Naive thymus-derived CD4-positive, alpha-beta T cell (primary cell): Measurements from ENCODE around the gene CD300LB. TPM values are rescaled to one million over a fixed set of nuclear protein-coding genes. Genes with fewer than 3 reads are reported as not detected.
A peak's percentile ranks its signal among the peaks of the same experiment; 100 is the strongest.

Experiments
- ATAC-seq: fragments of 150-1000 bp; cut with Tn5 transposase; 2 replicates; pipeline ENCODE4 v1.10.0; 2021; ENCODE audit warnings: mild to moderate bottlenecking, moderate library complexity
- CTCF ChIA-PET: fragments of 350-600 bp; sonication (Branson Sonifier 250); formaldehyde crosslinking; loops from one replicate; lab custom pipeline; 2021; ENCODE audit warnings: antibody characterized with exemption; lab: Charles Lee
- POLR2A ChIA-PET: fragments of 350-600 bp; sonication (Branson Sonifier 250); formaldehyde crosslinking; loops from one replicate; lab custom pipeline; 2021; ENCODE audit warnings: antibody characterized with exemption, inconsistent platforms; lab: Charles Lee
- DNase-seq, 9 donors: peaks; one replicate each; pipeline versions ENCODE4 v3.0.0 to v3.0.0-alpha.2; 2020 to 2022; ENCODE audit warnings: mixed read lengths in 1 of 9
- H3K27ac ChIP-seq: one replicate; pipeline ENCODE4 v1.7.0; 2013; ENCODE audit warnings: mild to moderate bottlenecking, low read depth, low read length, moderate library complexity
- H3K27me3 ChIP-seq, 2 donors: one replicate each; pipeline ENCODE4 v1.7.0; 2013; ENCODE audit warnings: low read length in 2 of 2, mild to moderate bottlenecking in 2 of 2, moderate library complexity in 2 of 2; ENCODE audit not compliant: control insufficient read depth in 2 of 2, insufficient read depth in 2 of 2
- H3K36me3 ChIP-seq, 3 experiments: 1 replicate in 2 of 3; 2 replicates in 1 of 3; pipeline ENCODE4 v1.7.0; 2013; ENCODE audit warnings: low read length in 3 of 3, mild to moderate bottlenecking in 3 of 3, moderate library complexity in 1 of 3; ENCODE audit not compliant: insufficient read depth in 3 of 3, control insufficient read depth in 2 of 3
- H3K4me1 ChIP-seq, 2 donors: one replicate each; pipeline ENCODE4 v1.7.0; 2013; ENCODE audit warnings: low read length in 2 of 2, mild to moderate bottlenecking in 2 of 2, moderate library complexity in 1 of 2; ENCODE audit not compliant: control insufficient read depth in 2 of 2, insufficient read depth in 2 of 2
- H3K4me3 ChIP-seq: 2 replicates; pipeline ENCODE4 v1.7.0; 2013; ENCODE audit warnings: mild to moderate bottlenecking, low read length
- H3K9me3 ChIP-seq, 3 experiments: 1 replicate in 2 of 3; 2 replicates in 1 of 3; pipeline ENCODE4 v1.7.0; 2013; ENCODE audit warnings: low read length in 3 of 3; ENCODE audit not compliant: control insufficient read depth in 2 of 3
- H3K27ac Mint-ChIP-seq, 9 donors: one replicate each; pipeline ENCODE4 v1.8.0; 2020 to 2022; ENCODE audit warnings: mixed read lengths in 9 of 9, mild to moderate bottlenecking in 8 of 9, moderate library complexity in 5 of 9, inconsistent platforms in 2 of 9
- H3K27me3 Mint-ChIP-seq, 5 donors: one replicate each; pipeline ENCODE4 v1.8.0; 2021 to 2022; ENCODE audit warnings: mixed read lengths in 5 of 5, mild to moderate bottlenecking in 1 of 5
- H3K36me3 Mint-ChIP-seq, 5 donors: one replicate each; pipeline ENCODE4 v1.8.0; 2020 to 2022; ENCODE audit warnings: mixed read lengths in 5 of 5, mild to moderate bottlenecking in 3 of 5, inconsistent platforms in 1 of 5
- H3K4me1 Mint-ChIP-seq, 7 donors: one replicate each; pipeline ENCODE4 v1.8.0; 2020 to 2022; ENCODE audit warnings: mixed read lengths in 7 of 7, mild to moderate bottlenecking in 3 of 7, inconsistent platforms in 1 of 7
- H3K4me3 Mint-ChIP-seq, 10 donors: one replicate each; pipeline ENCODE4 v1.8.0; 2020 to 2022; ENCODE audit warnings: mild to moderate bottlenecking in 10 of 10, mixed read lengths in 10 of 10, moderate library complexity in 6 of 10, inconsistent platforms in 2 of 10
- H3K9me3 Mint-ChIP-seq, 11 donors: one replicate each; pipeline ENCODE4 v1.8.0; 2020 to 2022; ENCODE audit warnings: mixed read lengths in 11 of 11, mild to moderate bottlenecking in 4 of 11, inconsistent platforms in 1 of 11, moderate library complexity in 1 of 11
- intact Hi-C, 2 donors: fragments of 100-400 bp; cut with micrococcal nuclease; formaldehyde crosslinking; loops; one replicate each; pipeline ENCODE4 v1.15.1; 2023
- polyA plus RNA-seq, 2 donors: library from polyadenylated mRNA; unstranded; fragments of 300-500 nt; fragmentation: Illumina TruSeq; gene quantifications; one replicate each; pipeline ENCODE4 v1.2.3, GENCODE V29; 2021
- total RNA-seq, 6 experiments: library from RNA in 5 of 6; stranded (reverse) in 5 of 6; gene quantifications; 1 replicate in 5 of 6; 2 replicates in 1 of 6; pipeline ENCODE4 v1.2.3 and lab custom pipeline; 2021 to 2026

The CD300LB gene
- total and polyA plus RNA-seq, 7 experiments from 2014 or later, result 0.27 to 23.9 (median 2.0) TPM; not detected in 3

DNA sequence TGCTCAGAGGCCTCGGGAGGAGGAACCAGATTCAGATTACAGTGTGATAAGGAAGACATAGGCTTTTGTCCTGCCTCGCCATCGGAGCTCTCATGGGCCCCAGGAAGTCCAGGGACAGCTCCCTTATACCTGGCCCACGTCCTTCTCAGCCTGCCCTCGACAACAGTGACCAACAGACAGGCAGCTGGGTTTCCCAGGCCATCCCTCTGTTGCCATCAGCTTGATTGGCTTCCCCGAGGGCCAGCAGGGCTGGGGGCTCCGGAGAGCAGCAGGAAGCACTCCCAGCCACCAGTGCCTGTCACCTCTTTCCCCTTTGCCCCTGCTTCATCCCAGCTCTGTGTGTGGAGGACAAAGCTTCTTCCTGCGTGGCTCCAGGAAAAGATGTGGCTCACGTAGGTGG, 47.2 kb downstream of the CD300LB start:
- no peaks in the 10 kb centered on the region for H3K27me3 ChIP-seq
- H3K9me3 ChIP-seq, result no peaks in the 10 kb centered on the region
- peaks cover 0 to 3% (median 0%) of the 10 kb centered on the region in 11 donors for H3K9me3 Mint-ChIP-seq
- H3K27me3 Mint-ChIP-seq, result no peaks in the 10 kb centered on the region
- ATAC-seq, result no peak
- ChIA-PET POLR2A (no interaction called here), CTCF (no interaction called here)
- H3K4me1 ChIP-seq, result peaks cover 14 to 15% of the 10 kb centered on the region in 2 donors
- peaks cover 0 to 58% (median 5%) of the 10 kb centered on the region in 5 donors for H3K36me3 Mint-ChIP-seq
- H3K27ac ChIP-seq, result no peak overlapping the region
- H3K27ac Mint-ChIP-seq, result no peak overlapping the region
- H3K36me3 ChIP-seq, result no peaks in the 10 kb centered on the region
- DNase-seq, result no peak
- no peak overlapping the region for H3K4me3 ChIP-seq
- intact Hi-C loops, result no loop called here
- peaks cover 17 to 38% (median 21%) of the 10 kb centered on the region in 7 donors for H3K4me1 Mint-ChIP-seq
- H3K4me3 Mint-ChIP-seq, result no peak overlapping the region

DNA sequence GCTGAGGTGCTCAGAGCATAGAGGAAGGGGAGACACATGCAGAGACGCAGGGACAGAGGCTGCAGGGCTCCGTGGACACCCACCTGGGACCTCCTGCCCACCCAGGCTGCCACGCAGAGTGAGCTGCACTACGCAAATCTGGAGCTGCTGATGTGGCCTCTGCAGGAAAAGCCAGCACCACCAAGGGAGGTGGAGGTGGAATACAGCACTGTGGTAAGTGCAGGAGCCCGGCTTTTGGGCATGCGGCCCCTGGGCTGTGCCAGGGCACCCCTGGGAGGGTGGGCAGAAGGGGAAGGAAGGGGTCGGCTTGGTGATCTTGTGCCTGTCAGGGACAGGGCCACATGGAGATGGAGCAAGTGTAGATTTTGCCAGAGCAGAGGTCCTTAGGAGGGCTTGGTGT, 49.7 kb downstream of the CD300LB start:
- no peak for ATAC-seq
- Mint-ChIP-seq H3K4me1 (peaks cover 30 to 51% (median 39%) of the 10 kb centered on the region in 7 donors), H3K9me3 (peaks cover 0 to 3% (median 0%) of the 10 kb centered on the region in 11 donors), H3K27me3 (no peaks in the 10 kb centered on the region), H3K27ac (peak overlapping the region in 4 of 9 donors; percentile 42 to 82 (median 78)), H3K4me3 (no peak overlapping the region), H3K36me3 (peaks cover 0 to 62% (median 5%) of the 10 kb centered on the region in 5 donors)
- no peaks in the 10 kb centered on the region for H3K9me3 ChIP-seq
- intact Hi-C loops, result no loop called here
- H3K36me3 ChIP-seq, result no peaks in the 10 kb centered on the region
- H3K27me3 ChIP-seq, result no peaks in the 10 kb centered on the region
- CTCF ChIA-PET, result interaction anchor here (0.6 to 1.2 kb wide), 2 partner anchors 112 to 283 kb away, joined by 3 to 4 read pairs; no protein-coding TSS in a partner anchor
- POLR2A ChIA-PET, result no interaction called here
- no peak for DNase-seq
- no peak overlapping the region for H3K27ac ChIP-seq
- H3K4me1 ChIP-seq, result peaks cover 28 to 37% of the 10 kb centered on the region in 2 donors
- no peak overlapping the region for H3K4me3 ChIP-seq

GRCh38 chr17:74480290-74480689, 51.0 kb downstream of the CD300LB start:
- peaks cover 28 to 41% of the 10 kb centered on the region in 2 donors for H3K4me1 ChIP-seq
- H3K9me3 Mint-ChIP-seq, result peaks cover 0 to 14% (median 6%) of the 10 kb centered on the region in 11 donors
- ATAC-seq (no peak), DNase-seq (no peak)
- H3K4me3 ChIP-seq, result no peak overlapping the region
- H3K4me1 Mint-ChIP-seq, result peaks cover 30 to 60% (median 41%) of the 10 kb centered on the region in 7 donors
- H3K36me3 Mint-ChIP-seq, result peaks cover 0 to 70% (median 12%) of the 10 kb centered on the region in 5 donors
- CTCF ChIA-PET, result interaction anchor here (0.6 to 1.6 kb wide), 3 partner anchors 16 to 101 kb away, joined by 3 to 12 read pairs (median 6); no protein-coding TSS in a partner anchor
- H3K9me3 ChIP-seq, result peaks cover 0 to 10% (median 6%) of the 10 kb centered on the region in 3 experiments
- H3K27me3 Mint-ChIP-seq, result no peaks in the 10 kb centered on the region
- POLR2A ChIA-PET, result interaction anchor here (0.7 kb wide), 1 partner anchor 16 kb away, joined by 3 read pairs; no protein-coding TSS in a partner anchor
- no peaks in the 10 kb centered on the region for H3K27me3 ChIP-seq
- peak overlapping the region in 3 of 10 donors; percentile 25 to 79 (median 59) for H3K4me3 Mint-ChIP-seq
- H3K36me3 ChIP-seq, result peaks cover 0 to 4% (median 3%) of the 10 kb centered on the region in 3 experiments
- intact Hi-C loops, result no loop called here
- H3K27ac ChIP-seq, result no peak overlapping the region
- peak overlapping the region in 4 of 9 donors; percentile 73 to 84 (median 78) for H3K27ac Mint-ChIP-seq

- Histone ChIP-seq H3K9me3 (peaks cover 0 to 10% (median 6%) of the 10 kb centered on the region in 3 experiments), H3K27me3 (no peaks in the 10 kb centered on the region), H3K36me3 (peaks cover 0 to 4% (median 3%) of the 10 kb centered on the region in 3 experiments), H3K4me1 (peaks cover 42 to 57% of the 10 kb centered on the region in 2 donors), H3K4me3 (peak overlapping the region; percentile 25), H3K27ac (peak overlapping the region; percentile 3)
- Mint-ChIP-seq H3K4me1 (peaks cover 34 to 75% (median 56%) of the 10 kb centered on the region in 7 donors), H3K9me3 (peaks cover 0 to 27% (median 8%) of the 10 kb centered on the region in 11 donors), H3K27ac (peak overlapping the region; percentile 66 to 92 (median 79)), H3K36me3 (peaks cover 0 to 77% (median 22%) of the 10 kb centered on the region in 5 donors), H3K4me3 (peak overlapping the region; percentile 20 to 79 (median 64)), H3K27me3 (no peaks in the 10 kb centered on the region)
- peak in 5 of 9 donors; percentile 16 to 58 (median 52) for DNase-seq
- ATAC-seq, result peak; percentile 79
- POLR2A ChIA-PET, result no interaction called here
- intact Hi-C loops, result loop anchor here in 1 of 2 donors (1.0 kb wide), 1 partner anchor 11 kb away; no protein-coding TSS in a partner anchor
- CTCF ChIA-PET, result interaction anchor here (0.9 to 1.6 kb wide), 5 partner anchors 14 to 31 kb away, joined by 3 to 12 read pairs (median 3); no protein-coding TSS in a partner anchor
Measured at GRCh38 chr17:74478420-74479100, 52.7 kb downstream of the CD300LB start.

- no peak overlapping the region for H3K27ac ChIP-seq
- Mint-ChIP-seq H3K4me3 (no peak overlapping the region), H3K4me1 (peaks cover 36 to 80% (median 64%) of the 10 kb centered on the region in 7 donors), H3K9me3 (peaks cover 0 to 28% (median 8%) of the 10 kb centered on the region in 11 donors), H3K36me3 (peaks cover 0 to 85% (median 22%) of the 10 kb centered on the region in 5 donors), H3K27ac (peak overlapping the region in 5 of 9 donors; percentile 28 to 84 (median 41)), H3K27me3 (no peaks in the 10 kb centered on the region)
- H3K36me3 ChIP-seq, result peaks cover 0 to 4% (median 3%) of the 10 kb centered on the region in 3 experiments
- no peaks in the 10 kb centered on the region for H3K27me3 ChIP-seq
- peaks cover 45 to 68% of the 10 kb centered on the region in 2 donors for H3K4me1 ChIP-seq
- H3K4me3 ChIP-seq, result no peak overlapping the region
- POLR2A ChIA-PET, result no interaction called here
- CTCF ChIA-PET, result interaction anchor here (0.9 to 1.4 kb wide), 4 partner anchors 15 to 29 kb away, joined by 3 read pairs; no protein-coding TSS in a partner anchor
- intact Hi-C loops, result no loop called here
- ATAC-seq, result no peak
- H3K9me3 ChIP-seq, result peaks cover 0 to 10% (median 6%) of the 10 kb centered on the region in 3 experiments
- no peak for DNase-seq
Measured at GRCh38 chr17:74477411-74477810, 53.9 kb downstream of the CD300LB start.

DNA sequence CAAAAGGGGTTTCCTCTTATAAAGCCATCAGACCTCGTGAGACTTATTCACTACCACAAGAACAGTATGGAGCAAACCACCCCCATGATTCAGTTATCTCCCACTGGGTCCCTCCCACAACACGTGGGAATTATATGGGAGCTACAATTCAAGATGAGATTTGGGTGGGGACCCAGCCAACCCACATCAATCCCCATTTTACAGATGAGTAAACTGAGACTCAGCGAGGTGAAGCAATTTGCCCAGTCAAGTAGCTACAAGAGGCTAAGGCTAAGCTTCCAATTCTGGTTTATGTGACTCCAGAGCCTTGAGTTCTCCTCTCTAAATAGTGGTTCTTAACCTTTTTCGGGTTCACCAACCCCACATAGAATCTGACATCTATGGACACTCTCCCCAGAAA, 56.1 kb downstream of the CD300LB start:
- Histone ChIP-seq H3K4me1 (peaks cover 41 to 83% of the 10 kb centered on the region in 2 donors), H3K9me3 (peaks cover 0 to 10% (median 6%) of the 10 kb centered on the region in 3 experiments), H3K27me3 (no peaks in the 10 kb centered on the region), H3K36me3 (peaks cover 0 to 4% (median 3%) of the 10 kb centered on the region in 3 experiments), H3K27ac (no peak overlapping the region), H3K4me3 (no peak overlapping the region)
- H3K36me3 Mint-ChIP-seq, result peaks cover 0 to 83% (median 22%) of the 10 kb centered on the region in 5 donors
- peaks cover 32 to 83% (median 66%) of the 10 kb centered on the region in 7 donors for H3K4me1 Mint-ChIP-seq
- ChIA-PET CTCF (no interaction called here), POLR2A (interaction anchor here (1.6 kb wide), 1 partner anchor 9 kb away, joined by 4 read pairs; the partner anchor contains the start of gene CD300A)
- H3K27me3 Mint-ChIP-seq, result no peaks in the 10 kb centered on the region
- H3K9me3 Mint-ChIP-seq, result peaks cover 0 to 28% (median 8%) of the 10 kb centered on the region in 11 donors
- ATAC-seq, result no peak
- H3K27ac Mint-ChIP-seq, result peak overlapping the region in 3 of 9 donors; percentile 43 to 65 (median 54)
- intact Hi-C loops, result no loop called here
- peak overlapping the region in 1 of 10 donors; percentile 66 for H3K4me3 Mint-ChIP-seq
- DNase-seq, result no peak
